ENCODE results near the gene EFCAB5. TPM values are rescaled to one million over a fixed set of nuclear protein-coding genes. Genes with fewer than 3 reads are reported as not detected.

The EFCAB5 gene
- total and polyA plus RNA-seq, 2 of the 8 experiments (the other 6 are each of a cell fraction or from before 2014, with no cell fraction given), result 0.05 to 0.34 TPM

GRCh38 chr17:29958947-29959657 lies 17.7 kb downstream of the EFCAB5 start:
- Histone ChIP-seq H3K79me2 (ENCODE audit: control insufficient read depth in 1 of 2, insufficient read depth in 2 of 2, low read length in 2 of 2) (no peaks in the 10 kb centered on the region), H3K79me1 (ENCODE audit: low read depth, low read length) (no peaks in the 10 kb centered on the region), H4K91ac (replicated peaks; ENCODE audit: insufficient read length, low read length) (no peak overlapping the region), H2BK20ac (ENCODE audit: low read length) (no peak overlapping the region), H4K20me1 (replicated peaks in 1 of 2; ENCODE audit: control insufficient read depth in 1 of 2, insufficient read depth in 2 of 2, low read length in 2 of 2) (no peaks in the 10 kb centered on the region), H3K18ac (ENCODE audit: extremely low read depth, low read length) (no peak overlapping the region), H2AFZ (ENCODE audit: low read length) (peak overlapping the region; percentile 64; the same call in 1 of the 2 replicates), H3K23ac (ENCODE audit: insufficient read length) (no peak overlapping the region), H2BK12ac (ENCODE audit: low read depth, low read length) (no peak overlapping the region), H3K9ac (replicated peaks in 1 of 4; ENCODE audit: extremely low read depth in 1 of 4, low read depth in 3 of 4, low read length in 3 of 4) (no peak overlapping the region; a peak in 2 of 7 replicates), H3K56ac (replicated peaks; ENCODE audit: insufficient read length, low read depth, low read length) (no peak overlapping the region), H3K27ac (ENCODE audit: low read depth, low read length) (no peak overlapping the region), H4K8ac (ENCODE audit: extremely low read depth, insufficient read depth, low read length) (no peak overlapping the region), H2BK5ac (ENCODE audit: low read depth, low read length) (no peak overlapping the region), H3K4ac (replicated peaks; ENCODE audit: insufficient read length, low read depth, low read length) (no peak overlapping the region), H3K9me3 (ENCODE audit: insufficient read depth in 2 of 2, low read depth in 1 of 2, low read length in 1 of 2) (peaks cover 6 to 9% of the 10 kb centered on the region in 2 experiments; a peak in 3 of 4 replicates), H2BK120ac (replicated peaks; ENCODE audit: low read depth, low read length) (no peak overlapping the region), H3K23me2 (ENCODE audit: low read depth, low read length) (no peaks in the 10 kb centered on the region), H3K4me1 (replicated peaks in 1 of 4; ENCODE audit: control insufficient read depth in 3 of 4, insufficient read depth in 4 of 4, low read length in 3 of 4) (no peaks in the 10 kb centered on the region; a peak in 1 of 7 replicates), H3K4me2 (ENCODE audit: insufficient read depth in 1 of 2, low read depth in 2 of 2, low read length in 2 of 2) (no peak overlapping the region), H3K14ac (ENCODE audit: insufficient read length) (no peak overlapping the region), H3K4me3 (ENCODE audit: extremely low read depth in 1 of 4, insufficient read depth in 2 of 4, low read depth in 3 of 4, low read length in 4 of 4) (no peak overlapping the region), H3K27me3 (replicated peaks in 1 of 4; ENCODE audit: control insufficient read depth in 3 of 4, extremely low read depth in 1 of 4, insufficient read depth in 3 of 4, low read length in 3 of 4) (no peaks in the 10 kb centered on the region), H4K5ac (ENCODE audit: insufficient read length, low read depth, low read length) (no peak overlapping the region), H2AK5ac (ENCODE audit: low read depth, low read length) (no peak overlapping the region), H3K36me3 (ENCODE audit: control insufficient read depth in 2 of 4, insufficient read depth in 4 of 4, low read length in 3 of 4) (no peaks in the 10 kb centered on the region), H2BK15ac (ENCODE audit: low read length) (no peak overlapping the region)
- CTCF ChIA-PET (ENCODE audit: partially characterized antibody), result interaction anchor here (0.6 to 1.3 kb wide), 6 partner anchors 9 to 307 kb away, joined by 3 to 4 read pairs (median 3); no protein-coding TSS in a partner anchor
- WGBS, 2 experiments (ENCODE audit: extremely low coverage in 1 of 2, insufficient coverage in 1 of 2, insufficient read length in 1 of 2, insufficient replicate concordance in 2 of 2, low coverage in 1 of 2, low lambda C conversion rate in 2 of 2, missing lambda C conversion rate in 1 of 2), result 83% methylated on average over 4 of the region's 4 CpGs; no CpG with 5 or more reads in 1 of the 2 experiments
- TF ChIP-seq EZH2 (IDR thresholded peaks at IDR 0.05; ENCODE audit: low read depth, low read length, severe bottlenecking) (no peak), RFX5 (IDR thresholded peaks at IDR 0.05; ENCODE audit: borderline replicate concordance, low read depth, low read length) (no peak), CHD2 (IDR thresholded peaks at IDR 0.05; ENCODE audit: low read length) (no peak), BACH1 (IDR thresholded peaks at IDR 0.05; ENCODE audit: low read length) (no peak), SUZ12 (IDR thresholded peaks at IDR 0.05; ENCODE audit: low read length) (no peak)
- FAIRE-seq (no peak), DNase-seq (ENCODE audit: low read depth in 1 of 2, low spot score in 2 of 2) (no peak)
- POLR2A ChIA-PET (ENCODE audit: partially characterized antibody), result no interaction called here
